Renal cortical epithelial cell (primary cell): Measurements from ENCODE around the gene ANKRD36. TPM values are rescaled to one million over a fixed set of nuclear protein-coding genes. Genes with fewer than 3 reads are reported as not detected.
"Not testable (repeated sequence)": the region's sequence is repeated elsewhere in the genome, so short reads cannot be mapped to it uniquely, and the experiment has no call there.

Experiments used
- DNase-seq: peaks from one replicate; pipeline ENCODE4 v3.0.0-alpha.2; 2011; ENCODE audit warnings: low read depth
- total RNA-seq: library from RNA; depleted of rRNA; stranded (reverse); fragments of >200 nt; gene quantifications from 2 replicates; pipeline ENCODE4 v1.2.3, GENCODE V29; 2014

The ANKRD36 gene
- total RNA-seq, 1 donor from 2014 or later, result 41.6 TPM

DNA sequence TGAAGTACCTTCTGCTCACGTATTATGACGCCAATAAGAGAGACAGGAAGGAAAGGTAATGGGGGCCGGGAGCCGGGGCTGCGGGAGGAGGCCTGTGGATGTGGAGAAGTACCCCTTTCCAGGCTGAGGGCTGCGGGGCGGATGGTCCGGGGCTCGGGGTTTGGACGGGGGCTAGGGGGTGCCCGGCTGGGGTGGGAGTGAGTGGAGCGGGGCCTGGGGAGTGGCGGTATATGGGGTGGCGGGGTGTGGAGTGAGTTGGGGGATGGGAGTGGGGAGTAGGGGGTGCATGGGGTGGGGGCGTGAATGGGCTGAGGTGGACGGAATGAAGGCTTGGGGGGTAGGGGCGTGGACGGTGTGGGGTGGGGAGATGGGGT, 916 bp downstream of the ANKRD36 start:
- DNase-seq, result not testable (repeated sequence)

GRCh38 chr2:97129090-97129489, 16.1 kb downstream of the ANKRD36 start:
- DNase-seq, result not testable (repeated sequence)

- DNase-seq, result not testable (repeated sequence)
These were observed 31.1 kb downstream of the ANKRD36 start for GRCh38 chr2:97144016-97144415.

- DNase-seq, result not testable (repeated sequence)
These were observed 53.6 kb downstream of the ANKRD36 start for GRCh38 chr2:97166548-97166947.

- not testable (repeated sequence) for DNase-seq
These were observed 55.0 kb downstream of the ANKRD36 start for GRCh38 chr2:97167938-97168337.

DNA sequence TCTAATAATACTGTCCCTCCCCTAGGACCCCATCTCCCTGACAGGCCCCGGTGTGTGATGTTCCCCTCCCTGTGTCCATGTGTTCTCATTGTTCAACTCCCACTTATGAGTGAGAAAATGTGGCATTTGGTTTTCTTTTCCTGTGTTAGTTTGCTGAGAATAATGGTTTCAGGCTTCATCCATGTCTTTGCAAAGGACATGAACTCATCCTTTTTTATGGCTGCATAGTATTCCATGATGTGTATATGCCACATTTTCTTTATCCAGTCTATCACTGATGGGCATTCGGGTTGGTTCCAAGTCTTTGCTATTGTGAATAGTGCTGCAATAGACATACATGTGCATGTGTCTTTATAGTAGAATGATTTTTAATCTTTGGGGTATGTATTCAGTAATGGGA, 55.6 kb downstream of the ANKRD36 start:
- DNase-seq, result not testable (repeated sequence)

GRCh38 chr2:97180391-97180790, 67.4 kb downstream of the ANKRD36 start:
- DNase-seq, result not testable (repeated sequence)

DNA sequence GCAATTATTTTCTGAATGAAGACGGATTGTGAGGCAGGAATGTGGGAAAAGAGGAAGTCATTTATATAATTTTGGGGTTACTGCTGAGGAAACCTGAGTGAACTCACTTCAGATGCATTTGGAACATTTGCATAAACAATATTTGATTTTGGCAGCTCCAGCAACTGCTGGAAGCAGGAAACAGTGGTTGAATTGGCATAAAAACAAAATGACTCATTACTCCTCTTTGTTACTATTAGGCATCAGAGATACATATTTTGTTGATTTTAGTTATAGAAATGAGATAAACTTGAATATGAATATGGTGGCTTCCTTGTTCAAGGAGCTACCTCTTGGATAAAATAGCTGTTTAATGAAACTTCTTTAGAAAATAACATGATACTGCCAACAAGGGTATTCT, 82.4 kb downstream of the ANKRD36 start:
- DNase-seq, result not testable (repeated sequence)

- not testable (repeated sequence) for DNase-seq
These were observed 84.3 kb downstream of the ANKRD36 start for GRCh38 chr2:97197251-97197650.

- DNase-seq, result not testable (repeated sequence)
These were observed 87.9 kb downstream of the ANKRD36 start for GRCh38 chr2:97200887-97201286.

DNA sequence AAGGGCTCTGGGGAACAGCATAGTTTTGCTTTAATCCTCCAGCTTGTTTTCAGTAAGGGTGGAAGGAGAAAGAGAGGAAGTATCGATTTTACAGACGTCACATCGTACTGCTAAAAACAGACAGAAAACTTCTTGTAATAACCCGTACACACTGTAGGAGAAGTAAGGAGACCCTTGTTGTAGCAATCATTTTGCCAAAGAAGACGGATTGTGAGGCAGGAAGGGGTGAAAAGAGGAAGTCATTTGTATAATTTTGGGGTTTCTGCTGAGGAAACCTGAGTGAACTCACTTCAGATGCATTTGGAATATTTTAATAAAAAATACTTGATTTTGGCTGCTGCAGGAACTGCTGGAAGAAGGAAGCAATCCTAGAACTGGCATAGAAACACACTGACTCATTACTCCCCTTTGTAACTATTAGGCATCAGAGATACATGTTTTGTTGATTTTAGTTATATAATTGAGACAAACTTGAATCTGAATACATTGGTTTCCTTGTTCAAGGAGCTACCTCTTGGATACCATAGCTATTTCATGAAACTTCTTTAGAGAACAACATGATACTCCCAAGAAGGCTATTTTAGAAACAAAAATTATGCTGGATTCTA, 89.8 kb downstream of the ANKRD36 start:
- DNase-seq, result not testable (repeated sequence)

DNA sequence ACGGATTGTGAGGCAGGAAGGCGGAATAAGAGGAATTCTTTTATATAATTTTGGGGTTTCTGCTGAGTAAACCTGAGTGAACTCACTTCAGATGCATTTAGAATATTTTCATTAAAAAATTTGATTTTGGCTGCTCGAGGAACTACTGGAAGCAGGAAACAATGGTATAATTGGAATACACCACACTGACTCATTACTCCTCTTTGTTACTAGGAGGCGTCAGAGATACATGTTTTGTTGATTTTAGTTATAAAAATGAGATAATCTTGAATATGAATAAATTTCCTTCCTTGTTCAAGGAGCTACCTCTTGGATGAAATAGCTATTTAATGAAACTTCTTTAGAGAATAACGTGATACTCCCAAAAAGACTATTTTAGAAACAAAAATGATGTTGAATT, 97.4 kb downstream of the ANKRD36 start:
- no peak for DNase-seq

GRCh38 chr2:97215025-97215424, 102.1 kb downstream of the ANKRD36 start:
- not testable (repeated sequence) for DNase-seq

DNA sequence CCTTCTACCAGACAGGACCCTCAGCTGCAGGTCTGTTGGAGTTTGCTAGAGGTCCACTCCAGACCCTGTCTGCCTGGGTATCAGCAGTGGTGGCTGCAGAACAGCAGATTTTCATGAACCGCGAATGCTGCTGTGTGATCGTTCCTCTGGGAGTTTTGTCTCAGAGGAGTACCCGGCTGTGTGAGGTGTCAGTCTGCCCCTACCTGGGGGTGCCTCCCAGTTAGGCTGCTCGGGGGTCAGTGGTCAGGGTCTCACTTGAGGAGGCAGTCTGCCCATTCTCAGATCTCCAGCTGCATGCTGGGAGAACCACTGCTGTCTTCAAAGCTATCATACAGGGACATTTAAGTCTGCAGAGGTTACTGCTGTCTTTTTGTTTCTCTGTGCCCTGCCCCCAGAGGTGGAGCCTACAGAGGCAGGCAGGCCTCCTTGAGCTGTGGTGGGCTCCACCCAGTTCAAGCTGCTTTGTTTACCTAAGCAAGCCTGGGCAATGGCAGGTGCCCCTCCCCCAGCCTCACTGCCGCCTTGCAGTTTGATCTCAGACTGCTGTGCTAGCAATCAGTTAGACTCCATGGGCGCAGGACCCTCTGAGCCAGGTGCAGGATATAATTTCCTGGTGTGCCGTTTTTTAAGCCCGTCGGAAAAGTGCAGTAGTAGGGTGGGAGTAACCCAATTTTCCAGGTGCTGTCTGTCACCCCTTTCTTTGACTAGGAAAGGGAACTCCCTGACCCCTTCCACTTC, 118.1 kb downstream of the ANKRD36 start:
- DNase-seq, result not testable (repeated sequence)

DNA sequence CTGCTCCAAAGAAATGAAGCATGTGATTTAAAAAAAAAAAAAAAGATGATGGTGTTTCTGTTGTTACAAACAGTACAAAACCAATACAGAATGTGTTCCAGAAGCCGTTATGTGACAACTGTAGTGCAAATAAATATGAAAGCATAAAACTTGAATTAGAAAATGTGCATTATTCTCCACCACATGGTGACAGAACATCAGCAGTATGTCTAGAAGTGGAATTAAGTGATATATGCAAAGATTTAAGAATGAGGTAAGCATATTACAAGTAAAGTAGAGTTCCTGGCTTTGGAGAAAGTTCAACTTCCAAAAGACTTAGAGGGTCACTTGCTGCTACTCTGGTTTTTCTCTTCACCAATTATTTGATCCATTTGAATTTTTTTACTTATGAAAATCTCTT, 120.0 kb downstream of the ANKRD36 start:
- DNase-seq, result not testable (repeated sequence)

DNA sequence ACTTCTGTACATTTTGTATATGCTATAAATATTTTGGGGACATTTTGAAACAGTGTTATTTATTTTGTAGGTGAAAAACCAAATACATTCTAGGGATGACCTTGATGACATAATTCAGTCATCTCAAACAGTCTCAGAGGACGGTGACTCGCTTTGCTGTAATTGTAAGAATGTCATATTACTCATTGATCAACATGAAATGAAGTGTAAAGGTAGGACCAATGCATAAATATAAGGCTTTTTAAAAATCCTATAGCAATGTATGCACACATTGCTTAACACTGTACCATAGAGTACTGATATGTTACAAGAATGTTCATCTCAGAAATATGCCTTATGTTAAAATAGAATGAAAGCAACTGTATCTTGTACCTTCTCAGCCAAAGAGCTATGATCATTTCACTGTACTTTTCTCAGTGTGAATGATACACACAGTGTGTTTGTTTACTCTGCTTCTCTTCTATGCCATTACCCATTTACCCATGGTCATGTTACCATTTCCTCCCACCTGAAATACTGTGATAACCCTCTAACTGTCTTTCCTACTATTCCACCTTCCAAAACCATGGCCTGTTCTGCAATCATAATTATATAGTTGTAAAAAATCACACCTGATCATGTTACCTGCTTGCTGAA, 120.8 kb downstream of the ANKRD36 start:
- not testable (repeated sequence) for DNase-seq

DNA sequence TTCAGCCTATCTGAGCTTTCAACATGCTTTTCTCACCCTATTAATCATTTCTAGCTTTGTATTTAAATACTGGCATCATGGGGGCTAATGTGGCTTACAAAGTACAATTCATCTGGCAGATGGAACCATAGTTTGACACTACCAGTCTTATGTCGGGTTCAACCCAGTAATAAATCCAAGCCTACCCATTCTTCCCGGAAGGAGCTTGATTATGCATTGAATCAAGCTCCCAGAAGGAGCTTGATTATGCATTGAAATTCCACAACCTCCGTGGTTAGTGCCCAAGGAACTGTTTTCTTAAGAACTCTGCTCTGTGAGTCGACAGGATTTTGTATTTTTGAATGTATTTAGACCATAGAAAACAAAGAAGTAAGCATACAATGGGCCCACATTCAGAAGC, 148.2 kb downstream of the ANKRD36 start:
- DNase-seq, result not testable (repeated sequence)

DNA sequence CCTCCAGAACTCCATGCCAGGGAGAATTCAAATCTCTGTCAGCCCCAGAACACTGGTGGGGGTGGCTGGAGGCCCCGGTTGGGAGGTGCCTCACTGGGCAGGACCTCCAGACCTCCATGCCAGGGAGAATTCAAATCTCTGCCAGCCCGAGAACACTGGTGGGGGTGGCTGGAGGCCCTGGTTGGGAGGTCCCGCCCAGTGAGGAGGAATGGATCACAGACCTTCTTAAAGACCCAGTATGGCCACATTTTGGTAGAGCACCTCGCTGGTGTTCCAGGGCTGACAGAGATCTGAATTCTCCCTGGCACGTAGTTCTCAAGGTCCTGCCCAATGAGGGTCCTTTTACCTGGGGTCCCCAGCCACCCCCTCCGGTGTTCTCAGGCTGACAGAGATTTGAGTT, 153.5 kb downstream of the ANKRD36 start:
- DNase-seq, result not testable (repeated sequence)

GRCh38 chr2:97267411-97268074, 154.6 kb downstream of the ANKRD36 start:
- DNase-seq, result no peak

DNA sequence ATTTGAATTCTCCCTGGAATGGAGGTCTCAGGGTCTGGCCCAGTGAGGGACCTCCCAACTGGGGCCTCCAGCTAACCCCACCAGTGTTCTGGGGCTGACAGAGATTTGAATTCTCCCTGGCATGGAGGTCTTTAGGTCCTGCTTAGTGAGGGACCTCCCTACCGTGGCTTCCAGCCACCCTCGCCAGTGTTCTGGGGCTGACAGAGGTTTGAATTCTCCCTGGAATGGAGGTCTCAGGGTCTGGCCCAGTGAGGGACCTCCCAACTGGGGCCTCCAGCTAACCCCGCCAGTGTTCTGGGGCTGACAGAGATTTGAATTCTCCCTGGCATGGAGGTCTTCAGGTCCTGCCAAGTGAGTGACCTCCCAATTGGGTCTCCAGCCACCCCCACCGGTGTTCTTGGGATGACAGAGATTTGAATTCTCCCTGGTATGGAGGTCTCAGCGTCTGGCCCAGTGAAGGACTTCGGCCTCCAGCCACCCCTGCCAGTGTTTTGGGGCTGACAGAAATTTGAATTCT, 155.2 kb downstream of the ANKRD36 start:
- not testable (repeated sequence) for DNase-seq

DNA sequence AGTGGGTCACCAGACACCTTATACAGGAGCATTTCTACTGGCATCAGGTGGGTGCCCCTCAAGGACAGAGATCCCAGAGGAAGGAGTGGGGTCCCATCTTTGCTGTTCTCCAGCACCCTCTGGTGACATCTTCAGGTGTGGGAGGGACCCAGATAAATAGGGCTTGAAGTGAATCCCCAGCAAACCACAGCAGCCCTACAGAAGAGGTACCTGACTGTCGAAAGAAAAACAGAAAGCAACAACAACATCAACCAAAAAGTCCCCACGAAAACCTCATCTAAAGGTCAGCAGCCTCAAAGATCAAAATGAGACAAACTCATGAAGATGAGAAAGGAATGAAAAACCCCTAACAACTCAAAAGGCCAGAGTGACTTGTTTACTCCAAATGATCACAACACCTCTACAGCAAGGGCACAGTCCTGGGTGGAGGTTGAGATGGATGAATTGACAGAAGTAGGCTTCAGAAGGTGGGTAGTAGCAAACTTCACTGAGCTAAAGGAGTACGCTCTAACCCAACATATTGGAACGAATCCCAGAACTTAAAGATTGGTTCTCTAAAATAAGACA, 163.4 kb downstream of the ANKRD36 start:
- DNase-seq, result not testable (repeated sequence)

DNA sequence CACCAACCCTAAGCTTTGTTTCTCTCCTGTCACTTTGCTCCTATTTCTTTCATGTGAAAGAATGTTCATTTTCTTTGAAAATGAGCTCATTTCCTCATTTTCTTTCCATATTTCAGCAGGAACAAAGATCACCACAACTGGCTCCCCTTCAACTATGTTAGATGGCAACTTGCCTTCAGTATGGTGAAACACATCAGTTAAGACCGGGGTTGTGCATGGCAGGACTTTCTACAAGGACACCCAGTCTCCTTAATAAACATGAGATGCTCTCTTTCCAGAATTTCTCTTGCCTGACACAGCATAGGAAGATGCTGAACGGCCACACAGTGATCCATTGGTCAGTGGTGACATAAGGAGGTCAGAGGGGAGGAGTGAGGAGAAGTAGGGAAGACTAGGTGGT, 172.2 kb downstream of the ANKRD36 start:
- DNase-seq, result not testable (repeated sequence)
